IPS DF 6.9 (cell line): ENCODE measurements around the gene WIPF2.
A peak's percentile ranks its signal among the peaks of the same experiment; 100 is the strongest.
"Not testable (repeated sequence)": the region's sequence is repeated elsewhere in the genome, so short reads cannot be mapped to it uniquely, and the experiment has no call there.

ENCODE experiments used
- DNase-seq: peaks from one replicate; pipeline ENCODE4 v3.0.0-alpha.2; 2013; ENCODE audit warnings: low read depth, low spot score
- H3K27ac ChIP-seq: one replicate; pipeline ENCODE4 v1.5.1; 2013; ENCODE audit warnings: low read length, control low read depth
- H3K27me3 ChIP-seq: 2 replicates; pipeline ENCODE4 v1.6.1; 2013; ENCODE audit warnings: mild to moderate bottlenecking, low read length; ENCODE audit not compliant: control insufficient read depth, insufficient read depth
- H3K36me3 ChIP-seq: 2 replicates; pipeline ENCODE4 v1.6.1; 2013; ENCODE audit warnings: low read length; ENCODE audit not compliant: control insufficient read depth, insufficient read depth
- H3K4me1 ChIP-seq: 2 replicates; pipeline ENCODE4 v1.6.1; 2013; ENCODE audit warnings: low read length; ENCODE audit not compliant: control insufficient read depth, insufficient read depth
- H3K4me3 ChIP-seq: 2 replicates; pipeline ENCODE4 v1.5.1; 2013; ENCODE audit warnings: mild to moderate bottlenecking, low read length
- H3K9me3 ChIP-seq: 2 replicates; pipeline ENCODE4 v1.6.1; 2013; ENCODE audit warnings: low read length, inconsistent platforms; ENCODE audit not compliant: control insufficient read depth, insufficient read depth
- WGBS: extraction: QIAGEN DNeasy Blood & Tissue Kit; methylation state at CpG from one replicate; pipeline ENCODE4 v1.1.7; 2013; ENCODE audit warnings: mixed read lengths, missing lambda C conversion rate; ENCODE audit not compliant: insufficient read length, insufficient coverage; 5-methylcytosine and 5-hydroxymethylcytosine counted together

The WIPF2 gene

GRCh38 chr17:40218006-40218739 is 931 bp upstream of the WIPF2 start:
- Histone ChIP-seq H3K27me3 (no peaks in the 10 kb centered on the region), H3K27ac (no peak overlapping the region), H3K4me3 (peak overlapping the region; percentile 27; the same call in 1 of the 2 replicates), H3K36me3 (no peaks in the 10 kb centered on the region), H3K9me3 (no peaks in the 10 kb centered on the region), H3K4me1 (no peaks in the 10 kb centered on the region)
- no CpG with 5 or more reads among the region's 7 CpGs for WGBS
- no peak for DNase-seq

GRCh38 chr17:40219594-40220338 is 662 bp downstream of the WIPF2 start:
- Histone ChIP-seq H3K4me1 (no peaks in the 10 kb centered on the region), H3K36me3 (no peaks in the 10 kb centered on the region), H3K4me3 (peak overlapping the region; percentile 92; the same call in 1 of the 2 replicates), H3K27ac (no peak overlapping the region), H3K27me3 (no peaks in the 10 kb centered on the region), H3K9me3 (no peaks in the 10 kb centered on the region)
- peak; percentile 41 for DNase-seq
- 100% methylated on average over 2 of the region's 24 CpGs for WGBS

- no peak for DNase-seq
- Histone ChIP-seq H3K9me3 (no peaks in the 10 kb centered on the region), H3K4me3 (no peak overlapping the region), H3K27me3 (no peaks in the 10 kb centered on the region), H3K27ac (no peak overlapping the region), H3K36me3 (no peaks in the 10 kb centered on the region), H3K4me1 (no peaks in the 10 kb centered on the region)
- WGBS, result no CpG with 5 or more reads among the region's 5 CpGs
These were observed 5.8 kb downstream of the WIPF2 start for GRCh38 chr17:40224718-40225550.

- not testable (repeated sequence) for H3K27ac ChIP-seq, H3K36me3 ChIP-seq, H3K9me3 ChIP-seq, DNase-seq, H3K27me3 ChIP-seq, H3K4me3 ChIP-seq, H3K4me1 ChIP-seq
- WGBS, result no CpG with 5 or more reads among the region's 14 CpGs
These were observed 10.0 kb downstream of the WIPF2 start for GRCh38 chr17:40229146-40229545.

- no peaks in the 10 kb centered on the region for H3K36me3 ChIP-seq
- no peaks in the 10 kb centered on the region for H3K4me1 ChIP-seq
- H3K9me3 ChIP-seq, result no peaks in the 10 kb centered on the region
- no CpG with 5 or more reads among the region's 3 CpGs for WGBS
- H3K4me3 ChIP-seq, result no peak overlapping the region
- H3K27me3 ChIP-seq, result no peaks in the 10 kb centered on the region
- DNase-seq, result no peak
- H3K27ac ChIP-seq, result no peak overlapping the region
These were observed 11.6 kb downstream of the WIPF2 start for GRCh38 chr17:40230670-40231069.

DNA sequence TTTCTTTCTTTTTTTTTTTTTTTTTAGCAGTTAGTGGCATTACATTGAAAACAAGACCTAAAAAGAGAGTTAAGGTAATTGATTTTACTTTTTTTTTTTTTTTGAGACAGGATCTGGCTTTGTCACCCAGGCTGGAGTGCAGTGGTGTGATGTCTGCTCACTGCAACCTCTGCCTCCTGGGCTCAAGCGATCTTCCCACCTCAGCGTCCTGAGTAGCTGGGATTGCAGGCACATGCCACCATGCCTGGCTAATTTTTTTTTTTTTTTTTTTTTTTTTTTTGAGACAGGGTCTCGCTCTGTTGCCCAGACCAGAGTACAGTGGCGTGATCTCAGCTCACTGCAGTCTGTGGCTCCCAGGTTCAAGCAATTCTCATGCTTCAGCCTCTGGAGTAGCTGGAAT is 12.8 kb downstream of the WIPF2 start:
- not testable (repeated sequence) for H3K27me3 ChIP-seq, H3K27ac ChIP-seq, H3K4me3 ChIP-seq, H3K4me1 ChIP-seq, H3K36me3 ChIP-seq, DNase-seq, H3K9me3 ChIP-seq
- no CpG with 5 or more reads among the region's 4 CpGs for WGBS

GRCh38 chr17:40241252-40241834 is 22.2 kb downstream of the WIPF2 start:
- Histone ChIP-seq H3K36me3 (no peaks in the 10 kb centered on the region), H3K27ac (no peak overlapping the region), H3K9me3 (no peaks in the 10 kb centered on the region), H3K4me1 (no peaks in the 10 kb centered on the region), H3K4me3 (no peak overlapping the region), H3K27me3 (no peaks in the 10 kb centered on the region)
- no peak for DNase-seq
- no CpG with 5 or more reads among the region's 4 CpGs for WGBS

GRCh38 chr17:40242774-40243173 is 23.7 kb downstream of the WIPF2 start:
- Histone ChIP-seq H3K4me3 (no peak overlapping the region), H3K36me3 (no peaks in the 10 kb centered on the region), H3K9me3 (no peaks in the 10 kb centered on the region), H3K4me1 (no peaks in the 10 kb centered on the region), H3K27me3 (no peaks in the 10 kb centered on the region), H3K27ac (no peak overlapping the region)
- DNase-seq, result no peak
- no CpG with 5 or more reads among the region's 3 CpGs for WGBS

DNA sequence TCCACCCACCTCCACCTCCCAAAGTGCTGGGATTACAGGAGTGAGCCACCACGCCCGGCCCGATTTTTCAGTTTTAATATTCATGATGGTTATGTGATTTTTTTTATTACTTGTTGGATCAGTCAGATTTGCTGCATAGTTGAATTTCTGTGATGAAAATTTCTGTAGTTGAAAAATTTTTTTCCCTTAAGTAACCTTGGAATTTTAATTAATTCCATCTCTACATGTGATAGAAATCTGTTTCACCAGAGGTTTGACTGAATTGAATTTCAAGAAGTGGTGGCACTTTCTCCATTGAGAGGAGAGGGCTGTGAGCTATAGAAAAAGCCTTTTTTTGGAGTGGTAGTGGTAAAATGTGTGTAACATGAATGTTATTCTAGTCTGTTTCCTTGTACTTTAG is 24.7 kb downstream of the WIPF2 start:
- no CpG with 5 or more reads among the region's 3 CpGs for WGBS
- DNase-seq, result no peak

DNA sequence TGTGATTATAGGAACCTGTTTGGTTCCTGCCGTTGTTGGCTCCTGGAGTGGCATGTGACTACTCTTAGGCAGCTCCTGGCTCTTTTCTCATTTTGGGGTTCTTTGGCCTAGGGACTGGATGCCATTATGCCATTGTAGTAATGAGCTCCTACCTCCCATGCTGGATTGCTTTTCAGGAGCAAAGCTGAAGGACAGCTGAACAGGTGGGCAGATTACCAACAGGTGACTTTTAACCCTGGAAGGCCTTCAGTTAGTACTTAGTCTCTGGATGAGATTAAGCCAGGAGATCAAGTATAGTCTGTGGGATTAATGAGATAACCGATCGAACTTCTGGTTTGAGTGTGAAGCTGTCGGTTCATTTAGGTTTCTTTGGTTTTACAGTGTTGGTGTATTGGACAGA is 25.2 kb downstream of the WIPF2 start:
- no peaks in the 10 kb centered on the region for H3K4me1 ChIP-seq
- no peak overlapping the region for H3K4me3 ChIP-seq
- H3K9me3 ChIP-seq, result no peaks in the 10 kb centered on the region
- no peak overlapping the region for H3K27ac ChIP-seq
- no peaks in the 10 kb centered on the region for H3K36me3 ChIP-seq
- DNase-seq, result no peak
- no peaks in the 10 kb centered on the region for H3K27me3 ChIP-seq
- no CpG with 5 or more reads among the region's 4 CpGs for WGBS

More for the DNA sequence above, 24.7 kb downstream of the WIPF2 start:
- H3K27me3 ChIP-seq, result no peaks in the 10 kb centered on the region
- H3K4me3 ChIP-seq, result no peak overlapping the region
- H3K27ac ChIP-seq, result no peak overlapping the region
- H3K4me1 ChIP-seq, result no peaks in the 10 kb centered on the region
- no peaks in the 10 kb centered on the region for H3K36me3 ChIP-seq
- H3K9me3 ChIP-seq, result no peaks in the 10 kb centered on the region
